Cortex of kidney (tissue), 1 donor: ENCODE data around the gene UCN.

Experiments
- DNase-seq: peaks from one replicate; lab custom pipeline; 2025; lab: John Stamatoyannopoulos, UW

UCN gene

GRCh38 chr2:27261241-27261925, 46.9 kb downstream of the UCN start:
- no peak for DNase-seq

- DNase-seq, result no peak
Measured at GRCh38 chr2:27258051-27258450, 50.2 kb downstream of the UCN start.
